ENCODE measurements around the gene PTPN4.

Gene PTPN4

DNA sequence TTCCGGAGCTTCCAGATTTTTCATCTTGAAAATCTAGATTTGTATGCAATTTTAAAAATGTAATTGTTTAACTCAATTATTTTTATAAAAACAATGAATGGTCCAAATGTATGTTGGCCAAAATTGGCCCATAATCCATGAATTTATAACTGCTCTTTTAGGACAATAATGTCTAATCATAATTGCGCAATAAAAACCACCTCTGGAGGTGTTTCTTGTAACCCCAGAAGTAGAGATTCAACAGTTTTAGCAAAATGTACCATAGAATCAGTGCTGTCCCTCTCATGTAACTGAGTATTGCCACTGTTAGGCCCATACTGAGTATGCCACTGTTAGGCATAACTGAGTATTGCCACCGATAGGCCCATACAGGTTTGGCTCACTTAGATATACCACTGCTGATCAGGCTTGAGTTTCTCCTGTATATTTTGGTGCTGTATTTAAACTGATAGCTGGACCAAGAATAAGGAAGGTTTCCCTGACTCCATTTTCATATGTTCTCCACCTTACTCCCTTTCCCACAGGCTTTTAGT lies 182.3 kb downstream of the PTPN4 start:
- H3K9me3 ChIP-seq: no peaks in the 10 kb centered on the region
- no peak for DNase-seq
- H3K4me1 ChIP-seq: no peaks in the 10 kb centered on the region
- no peak overlapping the region for H3K4me3 ChIP-seq
- TF ChIP-seq, protein P1, sequence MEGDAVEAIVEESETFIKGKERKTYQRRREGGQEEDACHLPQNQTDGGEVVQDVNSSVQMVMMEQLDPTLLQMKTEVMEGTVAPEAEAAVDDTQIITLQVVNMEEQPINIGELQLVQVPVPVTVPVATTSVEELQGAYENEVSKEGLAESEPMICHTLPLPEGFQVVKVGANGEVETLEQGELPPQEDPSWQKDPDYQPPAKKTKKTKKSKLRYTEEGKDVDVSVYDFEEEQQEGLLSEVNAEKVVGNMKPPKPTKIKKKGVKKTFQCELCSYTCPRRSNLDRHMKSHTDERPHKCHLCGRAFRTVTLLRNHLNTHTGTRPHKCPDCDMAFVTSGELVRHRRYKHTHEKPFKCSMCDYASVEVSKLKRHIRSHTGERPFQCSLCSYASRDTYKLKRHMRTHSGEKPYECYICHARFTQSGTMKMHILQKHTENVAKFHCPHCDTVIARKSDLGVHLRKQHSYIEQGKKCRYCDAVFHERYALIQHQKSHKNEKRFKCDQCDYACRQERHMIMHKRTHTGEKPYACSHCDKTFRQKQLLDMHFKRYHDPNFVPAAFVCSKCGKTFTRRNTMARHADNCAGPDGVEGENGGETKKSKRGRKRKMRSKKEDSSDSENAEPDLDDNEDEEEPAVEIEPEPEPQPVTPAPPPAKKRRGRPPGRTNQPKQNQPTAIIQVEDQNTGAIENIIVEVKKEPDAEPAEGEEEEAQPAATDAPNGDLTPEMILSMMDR (IDR thresholded peaks at IDR 0.05): no peak
- no peak overlapping the region for H3K27ac ChIP-seq
- intact Hi-C loops (cut with DNase I; ENCODE audit: low total_unique reads): no loop called here
- H3K36me3 ChIP-seq: peaks cover 0 to 14% (median 6%) of the 10 kb centered on the region in 3 donors
- H3K27me3 ChIP-seq: no peaks in the 10 kb centered on the region

DNA sequence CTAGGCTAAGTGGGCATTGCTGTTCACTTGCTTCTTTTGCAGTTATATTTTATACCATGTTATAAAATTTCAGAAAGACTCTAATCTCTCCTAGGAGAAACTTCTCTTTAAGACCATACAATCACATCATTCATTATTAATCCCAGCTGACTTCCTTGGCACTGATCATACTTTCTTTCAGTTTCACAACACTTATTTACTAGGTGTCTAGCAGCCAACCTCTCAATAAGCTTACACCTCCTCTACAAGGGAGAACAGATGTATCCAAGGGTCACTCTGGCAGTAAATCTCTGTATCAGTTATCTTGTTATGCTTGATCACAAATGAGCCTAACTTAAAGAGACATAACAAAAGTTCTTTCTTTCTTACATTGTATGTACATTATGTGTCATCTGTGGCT lies 183.3 kb downstream of the PTPN4 start:
- no peaks in the 10 kb centered on the region for H3K9me3 ChIP-seq
- H3K4me3 ChIP-seq: no peak overlapping the region
- intact Hi-C loops (cut with DNase I; ENCODE audit: low total_unique reads): no loop called here
- peaks cover 0 to 6% (median 0%) of the 10 kb centered on the region in 3 donors for H3K36me3 ChIP-seq
- DNase-seq: no peak
- no peaks in the 10 kb centered on the region for H3K4me1 ChIP-seq
- no peaks in the 10 kb centered on the region for H3K27me3 ChIP-seq
- TF ChIP-seq, protein P1 (IDR thresholded peaks at IDR 0.05): no peak
- no peak overlapping the region for H3K27ac ChIP-seq

DNA sequence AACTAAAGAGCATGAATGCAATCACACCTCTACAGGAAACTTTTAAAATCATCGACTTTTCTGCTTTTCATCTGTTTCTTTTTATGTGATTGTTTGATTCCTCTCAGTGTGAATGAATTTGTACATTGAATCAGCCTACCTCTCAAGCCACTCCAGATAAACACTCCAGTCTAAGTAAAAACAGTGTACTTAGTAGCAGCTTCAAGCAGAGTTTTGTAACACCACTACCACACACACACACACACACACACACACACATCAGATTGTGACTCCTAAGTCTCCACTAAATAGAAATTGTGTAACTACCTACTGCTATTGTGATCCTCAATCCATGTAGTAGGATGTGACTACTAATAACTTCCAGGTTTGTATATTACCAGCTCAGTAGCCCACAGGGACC lies 187.8 kb downstream of the PTPN4 start:
- Histone ChIP-seq H3K36me3 (peaks cover 3 to 14% (median 3%) of the 10 kb centered on the region in 3 donors), H3K27me3 (no peaks in the 10 kb centered on the region), H3K4me1 (no peaks in the 10 kb centered on the region), H3K9me3 (no peaks in the 10 kb centered on the region), H3K4me3 (no peak overlapping the region), H3K27ac (no peak overlapping the region)
- intact Hi-C loops (cut with DNase I; ENCODE audit: low total_unique reads): no loop called here
- no peak for DNase-seq
- TF ChIP-seq, protein P1 (IDR thresholded peaks at IDR 0.05): no peak

DNA sequence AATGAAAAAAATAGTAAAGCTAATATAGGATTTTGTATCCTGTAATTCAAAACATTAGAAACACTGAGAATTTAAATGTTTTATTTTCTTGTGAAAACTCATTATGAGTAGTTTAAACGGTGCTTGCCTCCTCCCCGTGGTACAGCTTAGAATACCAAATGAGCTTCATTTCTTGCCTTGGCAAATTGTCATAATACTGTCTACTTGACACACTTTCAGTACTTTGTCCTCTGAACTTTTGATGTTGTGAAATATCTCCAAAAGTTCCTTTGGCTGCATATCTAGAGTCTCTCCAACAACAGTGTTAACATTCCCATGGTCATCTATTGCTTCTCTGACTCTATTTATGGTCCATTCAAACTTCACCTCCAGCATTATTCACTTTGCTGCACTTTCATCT lies 191.2 kb downstream of the PTPN4 start:
- H3K9me3 ChIP-seq: no peaks in the 10 kb centered on the region
- H3K36me3 ChIP-seq: peaks cover 3 to 36% (median 12%) of the 10 kb centered on the region in 3 donors
- no peak overlapping the region for H3K27ac ChIP-seq
- no peaks in the 10 kb centered on the region for H3K27me3 ChIP-seq
- DNase-seq: no peak
- TF ChIP-seq, protein P1 (IDR thresholded peaks at IDR 0.05): no peak
- intact Hi-C loops (cut with DNase I; ENCODE audit: low total_unique reads): no loop called here
- no peaks in the 10 kb centered on the region for H3K4me1 ChIP-seq
- no peak overlapping the region for H3K4me3 ChIP-seq

DNA sequence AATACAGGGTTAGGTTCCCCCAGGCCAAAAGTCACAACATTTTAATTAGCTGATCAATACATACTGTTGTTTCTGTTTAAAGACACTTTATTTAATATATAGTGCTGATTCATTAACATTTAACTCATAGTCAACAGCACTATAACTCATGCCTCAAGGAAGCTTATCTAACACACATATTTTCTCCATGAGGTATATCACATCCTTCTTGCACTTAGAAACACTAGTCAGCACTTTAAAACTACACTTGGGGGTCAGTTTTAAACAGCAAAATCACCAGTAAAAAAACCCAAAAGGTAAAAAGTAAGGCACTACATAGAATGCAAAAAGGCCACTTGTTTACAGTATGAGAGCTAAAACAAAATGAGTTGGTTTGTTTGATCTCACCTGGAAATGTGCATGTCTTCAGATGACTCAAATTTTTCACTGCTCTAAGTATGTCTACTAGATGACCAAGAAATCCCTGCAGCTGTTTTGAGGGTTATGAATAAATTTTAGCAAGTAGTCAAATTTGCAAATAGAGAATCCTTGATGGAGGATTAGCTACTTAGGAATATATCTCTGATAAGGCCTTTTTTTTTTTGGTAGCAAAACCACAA lies 199.0 kb downstream of the PTPN4 start:
- TF ChIP-seq, protein P1 (IDR thresholded peaks at IDR 0.05): no peak
- no peaks in the 10 kb centered on the region for H3K4me1 ChIP-seq
- DNase-seq: no peak
- no peaks in the 10 kb centered on the region for H3K27me3 ChIP-seq
- no peak overlapping the region for H3K4me3 ChIP-seq
- H3K27ac ChIP-seq: no peak overlapping the region
- H3K36me3 ChIP-seq: peaks cover 8 to 26% (median 25%) of the 10 kb centered on the region in 3 donors
- intact Hi-C loops (cut with DNase I; ENCODE audit: low total_unique reads): no loop called here
- H3K9me3 ChIP-seq: no peaks in the 10 kb centered on the region
